GM12878 (cell line): Measurements from ENCODE around the gene ZNF827. TPM values are rescaled to one million over a fixed set of nuclear protein-coding genes. Genes with fewer than 3 reads are reported as not detected.

Source experiments
- ATAC-seq: fragments of 200-7000 bp; cut with Tn5 transposase; 3 replicates; pipeline ENCODE4 v1.9.1; 2020; ENCODE audit warnings: mild to moderate bottlenecking, moderate library complexity
- BruUV-seq: library from RNA; stranded (reverse); fragments of 400-500 nt; replicated peaks from 2 replicates; lab custom pipeline; 2021; lab: Mats Ljungman, UMichigan
- CTCF ChIA-PET: fragments of 300-600 bp; sonication (Branson Sonifier 250); formaldehyde crosslinking; extraction: SDS; loops from one replicate; lab custom pipeline; 2021; ENCODE audit warnings: inconsistent platforms; lab: Yijun Ruan, JAX
- POLR2A ChIA-PET: fragments of 350-600 bp; formaldehyde crosslinking; extraction: SDS; loops from one replicate; lab custom pipeline; 2021; ENCODE audit warnings: inconsistent platforms; lab: Charles Lee
- RAD21 ChIA-PET: fragments of 300-600 bp; sonication (Branson Sonifier 250); formaldehyde crosslinking; loops from one replicate; lab custom pipeline; 2023; ENCODE audit warnings: antibody characterized with exemption; ENCODE audit not compliant: unreplicated experiment; lab: Charles Lee
- SMC1A ChIA-PET: fragments of 300-600 bp; sonication (Branson Sonifier 250); formaldehyde crosslinking; loops from one replicate; lab custom pipeline; 2023; ENCODE audit not compliant: unreplicated experiment, uncharacterized antibody; lab: Charles Lee
- DNase-seq: peaks from one replicate; pipeline ENCODE4 v3.0.0-alpha.2; 2011; ENCODE audit warnings: low read depth, low spot score
- FAIRE-seq: peaks from 3 replicates; lab custom pipeline; 2011; peaks lifted over from hg19 to GRCh38; lab: Jason Lieb, UNC
- H2AFZ ChIP-seq: 2 replicates; pipeline ENCODE4 v1.6.0; 2011; ENCODE audit warnings: low read depth, low read length, control low read depth; ENCODE audit not compliant: control insufficient read depth
- H3K27ac ChIP-seq: 2 replicates; pipeline ENCODE4 v1.5.1; 2011; ENCODE audit warnings: control low read depth; ENCODE audit not compliant: control insufficient read depth, insufficient read depth
- H3K27me3 ChIP-seq, 2 experiments: replicated peaks in 1 of 2; 2 replicates each; pipeline versions ENCODE4 v1.6.0 to v1.6.1; 2011; ENCODE audit warnings: low read length in 1 of 2; ENCODE audit not compliant: control insufficient read depth in 2 of 2, insufficient read depth in 2 of 2
- H3K36me3 ChIP-seq, 2 experiments: 2 replicates each; pipeline ENCODE4 v1.5.1; 2011; ENCODE audit warnings: low read length in 1 of 2; ENCODE audit not compliant: control insufficient read depth in 2 of 2, insufficient read depth in 2 of 2
- H3K4me1 ChIP-seq: 2 replicates; pipeline ENCODE4 v1.6.1; 2011; ENCODE audit warnings: mild to moderate bottlenecking, low read length, moderate library complexity, mixed read lengths; ENCODE audit not compliant: control insufficient read depth, insufficient read depth
- H3K4me2 ChIP-seq: 2 replicates; pipeline ENCODE4 v1.6.0; 2011; ENCODE audit warnings: control low read depth; ENCODE audit not compliant: control insufficient read depth, insufficient read depth
- H3K4me3 ChIP-seq: fragments of 200-600 bp; sonication (generic); 2 replicates; pipeline ENCODE4 v1.5.1; 2016
- H3K79me2 ChIP-seq: 2 replicates; pipeline ENCODE4 v1.6.0; 2011; ENCODE audit warnings: low read length; ENCODE audit not compliant: control insufficient read depth, insufficient read depth
- H3K9ac ChIP-seq: 2 replicates; pipeline ENCODE4 v1.8.0; 2011; ENCODE audit warnings: low read length, control low read depth, mixed read lengths; ENCODE audit not compliant: control insufficient read depth, insufficient read depth
- H3K9me3 ChIP-seq: replicated peaks from 3 replicates; pipeline ENCODE4 v1.5.1; 2011; ENCODE audit warnings: mild to moderate bottlenecking, low read length; ENCODE audit not compliant: control insufficient read depth, insufficient read depth
- H4K20me1 ChIP-seq: 2 replicates; pipeline ENCODE4 v1.6.0; 2011; ENCODE audit not compliant: control insufficient read depth, insufficient read depth
- BMI1 ChIP-seq: fragments of 450-650 bp; IDR thresholded peaks from 2 replicates; pipeline ENCODE4 v1.6.1; 2016; ENCODE audit warnings: mild to moderate bottlenecking, moderate library complexity, borderline replicate concordance
- CREM ChIP-seq: IDR thresholded peaks from 2 replicates; pipeline ENCODE4 v1.6.1; 2014; ENCODE audit warnings: antibody characterized with exemption, low read depth
- GABPA ChIP-seq: IDR thresholded peaks from 2 replicates; pipeline ENCODE4 v1.6.1; 2014; ENCODE audit warnings: antibody characterized with exemption, low read depth, mild to moderate bottlenecking, inconsistent platforms
- IKZF2 ChIP-seq, 2 experiments: fragments of 450-650 bp; IDR thresholded peaks; 2 replicates each; pipeline ENCODE4 v1.6.1; 2017; ENCODE audit warnings: mild to moderate bottlenecking in 2 of 2, moderate library complexity in 2 of 2
- KAT2A ChIP-seq: conservative IDR thresholded peaks from 2 replicates; pipeline ENCODE4 v1.6.1; 2011; ENCODE audit warnings: low read depth, low read length; ENCODE audit not compliant: control insufficient read depth
- MLLT1 ChIP-seq: fragments of 450-650 bp; IDR thresholded peaks from 2 replicates; pipeline ENCODE4 v1.6.1; 2016; ENCODE audit warnings: mild to moderate bottlenecking
- NBN ChIP-seq: fragments of 450-650 bp; IDR thresholded peaks from 2 replicates; pipeline ENCODE4 v1.6.1; 2016
- NFXL1 ChIP-seq: fragments of 450-650 bp; IDR thresholded peaks from 2 replicates; pipeline ENCODE4 v1.6.1; 2017; ENCODE audit warnings: antibody characterized with exemption, mild to moderate bottlenecking, borderline replicate concordance
- RELA ChIP-seq: fragments of 450-650 bp; IDR thresholded peaks from 2 replicates; pipeline ENCODE4 v1.8.0; 2014; ENCODE audit warnings: borderline replicate concordance; ENCODE audit not compliant: partially characterized antibody
- RELB ChIP-seq: fragments of 450-650 bp; IDR thresholded peaks from 2 replicates; pipeline ENCODE4 v1.6.1; 2017; ENCODE audit warnings: low read depth, mild to moderate bottlenecking, moderate library complexity
- SMARCA5 ChIP-seq: fragments of 450-650 bp; IDR thresholded peaks from 2 replicates; pipeline ENCODE4 v1.6.1; 2017; ENCODE audit warnings: mild to moderate bottlenecking
- SMC3 ChIP-seq: IDR thresholded peaks from 2 replicates; pipeline ENCODE4 v1.6.1; 2011; ENCODE audit warnings: low read length, improper control_type of control experiment, borderline replicate concordance
- SP1 ChIP-seq: IDR thresholded peaks from one replicate; pipeline ENCODE4 v1.6.1; 2011; ENCODE audit warnings: low read depth, low read length
- SUPT20H ChIP-seq: IDR thresholded peaks from 2 replicates; pipeline ENCODE4 v1.6.1; 2011; ENCODE audit warnings: low read depth, mild to moderate bottlenecking, low read length, moderate library complexity, borderline replicate concordance; ENCODE audit not compliant: control insufficient read depth
- SUZ12 ChIP-seq: fragments of 200-600 bp; sonication (generic); IDR thresholded peaks from one replicate; pipeline ENCODE4 v1.6.1; 2018; ENCODE audit warnings: antibody characterized with exemption, mild to moderate bottlenecking; ENCODE audit not compliant: unreplicated experiment
- YY1 ChIP-seq: IDR thresholded peaks from 2 replicates; pipeline ENCODE4 v1.6.1; 2011; ENCODE audit warnings: low read depth, mild to moderate bottlenecking, low read length
- ZNF24 ChIP-seq: fragments of 450-650 bp; IDR thresholded peaks from 2 replicates; pipeline ENCODE4 v1.6.1; 2017; ENCODE audit warnings: antibody characterized with exemption, mild to moderate bottlenecking
- WGBS: methylation state at CpG from one replicate; pipeline ENCODE4 v1.1.6; 2016; ENCODE audit warnings: low lambda C conversion rate; ENCODE audit not compliant: insufficient replicate concordance, insufficient coverage; ENCODE audit errors: missing lambda C conversion rate; 5-methylcytosine and 5-hydroxymethylcytosine counted together
- in situ Hi-C: fragments of 300-500 bp; cut with MboI; formaldehyde crosslinking; loops from 9 replicates; pipeline ENCODE4 v1.14.3; 2018; ENCODE audit warnings: mixed read lengths
- intact Hi-C: fragments of 100-400 bp; cut with micrococcal nuclease; formaldehyde crosslinking; loops from one replicate; pipeline ENCODE4 v1.14.2; 2022; ENCODE audit not compliant: unreplicated experiment
- polyA plus RNA-seq, 11 experiments: library from polyadenylated mRNA; depleted of rRNA in 4 of 11; unstranded in 6 of 11; stranded (reverse) in 5 of 11; fragments of >200 nt; fragmentation: Nextera tagmentation in 4 of 11; fragmentation: Illumina TruSeq in 1 of 11; extraction: Ambion mirVana in 4 of 11; extraction: Trizol in 1 of 11; gene quantifications; 1 replicate in 1 of 11; 2 replicates in 10 of 11; pipeline versions ENCODE4 v1.2.1 to v1.2.3, GENCODE V29; 2011 to 2016; ENCODE audit warnings: inconsistent platforms in 2 of 11, missing spikeins in 2 of 11, low read depth in 1 of 11
- total RNA-seq, 4 experiments: library from RNA; depleted of rRNA in 3 of 4; stranded (reverse); fragments of >200 nt in 3 of 4; fragmentation: Illumina TruSeq in 1 of 4; extraction: Trizol in 1 of 4; gene quantifications; 2 replicates each; pipeline versions ENCODE4 v1.2.1 to v1.2.3, GENCODE V29; 2013 to 2021
- TF ChIP-seq, protein P1 (sequence below): fragments of 450-650 bp; formaldehyde crosslinking; IDR thresholded peaks from 2 replicates; pipeline ENCODE4 v1.4.0; 2020; ENCODE audit warnings: mild to moderate bottlenecking, moderate library complexity

ZNF827 gene
- total and polyA plus RNA-seq, 10 of the 15 experiments (the other 5 are each of a cell fraction or from before 2014, with no cell fraction given), result 3.8 to 31.5 (median 13.6) TPM

DNA sequence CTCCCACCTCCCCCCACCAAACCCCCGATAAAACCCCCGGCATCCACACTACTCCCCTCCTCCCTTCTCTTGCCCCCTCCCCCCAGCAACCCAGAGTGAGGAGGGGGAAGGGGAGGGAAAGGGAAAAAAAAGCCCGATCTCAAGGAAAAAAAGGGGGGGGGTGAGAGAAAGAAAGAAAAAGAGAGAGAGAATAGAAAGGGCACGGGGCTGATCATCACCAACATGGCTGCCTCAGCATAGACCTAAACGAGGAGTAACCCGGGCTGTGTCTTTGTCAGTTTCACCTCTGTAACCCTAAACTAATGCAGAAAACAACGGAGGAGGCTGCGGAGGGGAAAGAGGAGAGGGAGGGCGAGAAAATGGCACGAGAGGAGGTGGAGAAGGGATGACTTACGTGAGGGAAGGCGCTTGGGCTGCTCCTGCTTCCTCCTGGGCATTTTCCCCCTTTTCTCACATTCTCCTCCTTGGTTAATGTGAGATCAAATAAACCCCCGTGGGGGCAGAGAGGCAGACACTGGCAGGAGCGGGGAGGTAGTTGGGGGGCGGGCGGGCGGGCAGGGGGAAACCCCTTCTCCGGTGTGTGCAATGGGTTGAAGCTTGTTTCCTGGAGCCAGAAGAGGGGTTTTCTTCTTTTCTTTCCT, 532 bp downstream of the ZNF827 start:
- 0 out of 2 replicates have a peak overlapping the region, but pooled peaks have one; percentile 26 for H3K4me2 ChIP-seq
- H3K9me3 ChIP-seq, result no peaks in the 10 kb centered on the region
- no peaks in the 10 kb centered on the region for H4K20me1 ChIP-seq
- SMC1A ChIA-PET, result interaction anchor here (0.7 to 2.5 kb wide), 7 partner anchors 7 to 521 kb away, joined by 3 to 11 read pairs (median 4); no protein-coding TSS in a partner anchor
- H3K4me3 ChIP-seq, result peak overlapping the region; percentile 89
- intact Hi-C loops, result loop anchor here (2.0 to 10.0 kb wide), 8 partner anchors 51 to 756 kb away; partner anchors contain the start of genes MMAA and OTUD4
- CTCF ChIA-PET, result interaction anchor here (0.7 kb wide), 1 partner anchor 98 kb away, joined by 4 read pairs; no protein-coding TSS in a partner anchor
- DNase-seq (no peak), FAIRE-seq (no peak), ATAC-seq (peak; percentile 32)
- H3K79me2 ChIP-seq, result peaks cover 52% of the 10 kb centered on the region
- in situ Hi-C loops, result no loop called here
- RAD21 ChIA-PET, result interaction anchor here (0.6 to 2.8 kb wide), 8 partner anchors 8 to 343 kb away, joined by 3 to 12 read pairs (median 4); no protein-coding TSS in a partner anchor
- H3K4me1 ChIP-seq, result no peaks in the 10 kb centered on the region
- POLR2A ChIA-PET, result interaction anchor here (0.7 to 1.9 kb wide), 3 partner anchors 8 to 526 kb away, joined by 3 to 8 read pairs (median 3); no protein-coding TSS in a partner anchor
- H3K27ac ChIP-seq, result peak overlapping the region; percentile 88
- no peaks in the 10 kb centered on the region for H3K27me3 ChIP-seq
- peak overlapping the region; percentile 63 for H2AFZ ChIP-seq
- 1% methylated on average over 14 of the region's 18 CpGs for WGBS
- peak overlapping the region; percentile 81 for H3K9ac ChIP-seq
- BruUV-seq, result no TSS peak
- no peaks in the 10 kb centered on the region for H3K36me3 ChIP-seq
- TF ChIP-seq CREM, result no peak
- no peak for TF ChIP-seq BMI1
- TF ChIP-seq NBN, result peak; percentile 7; the same call in 1 of the 2 replicates
- TF ChIP-seq KAT2A, result no peak
- no peak for TF ChIP-seq SP1
- no peak for TF ChIP-seq RELA
- TF ChIP-seq YY1, result peak; percentile 93
- peak; percentile 37; the same call in 1 of the 2 replicates for TF ChIP-seq RELB
- TF ChIP-seq SMARCA5, result peak; percentile 34; the same call in 1 of the 2 replicates
- TF ChIP-seq ZNF24, result no peak
- TF ChIP-seq NFXL1, result no peak
- TF ChIP-seq GABPA, result no peak
- peak; percentile 23; the same call in 1 of the 2 replicates for TF ChIP-seq MLLT1
- TF ChIP-seq, protein P1, sequence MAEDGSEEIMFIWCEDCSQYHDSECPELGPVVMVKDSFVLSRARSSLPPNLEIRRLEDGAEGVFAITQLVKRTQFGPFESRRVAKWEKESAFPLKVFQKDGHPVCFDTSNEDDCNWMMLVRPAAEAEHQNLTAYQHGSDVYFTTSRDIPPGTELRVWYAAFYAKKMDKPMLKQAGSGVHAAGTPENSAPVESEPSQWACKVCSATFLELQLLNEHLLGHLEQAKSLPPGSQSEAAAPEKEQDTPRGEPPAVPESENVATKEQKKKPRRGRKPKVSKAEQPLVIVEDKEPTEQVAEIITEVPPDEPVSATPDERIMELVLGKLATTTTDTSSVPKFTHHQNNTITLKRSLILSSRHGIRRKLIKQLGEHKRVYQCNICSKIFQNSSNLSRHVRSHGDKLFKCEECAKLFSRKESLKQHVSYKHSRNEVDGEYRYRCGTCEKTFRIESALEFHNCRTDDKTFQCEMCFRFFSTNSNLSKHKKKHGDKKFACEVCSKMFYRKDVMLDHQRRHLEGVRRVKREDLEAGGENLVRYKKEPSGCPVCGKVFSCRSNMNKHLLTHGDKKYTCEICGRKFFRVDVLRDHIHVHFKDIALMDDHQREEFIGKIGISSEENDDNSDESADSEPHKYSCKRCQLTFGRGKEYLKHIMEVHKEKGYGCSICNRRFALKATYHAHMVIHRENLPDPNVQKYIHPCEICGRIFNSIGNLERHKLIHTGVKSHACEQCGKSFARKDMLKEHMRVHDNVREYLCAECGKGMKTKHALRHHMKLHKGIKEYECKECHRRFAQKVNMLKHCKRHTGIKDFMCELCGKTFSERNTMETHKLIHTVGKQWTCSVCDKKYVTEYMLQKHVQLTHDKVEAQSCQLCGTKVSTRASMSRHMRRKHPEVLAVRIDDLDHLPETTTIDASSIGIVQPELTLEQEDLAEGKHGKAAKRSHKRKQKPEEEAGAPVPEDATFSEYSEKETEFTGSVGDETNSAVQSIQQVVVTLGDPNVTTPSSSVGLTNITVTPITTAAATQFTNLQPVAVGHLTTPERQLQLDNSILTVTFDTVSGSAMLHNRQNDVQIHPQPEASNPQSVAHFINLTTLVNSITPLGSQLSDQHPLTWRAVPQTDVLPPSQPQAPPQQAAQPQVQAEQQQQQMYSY (CRISPR knock-in tag), result no peak
- TF ChIP-seq SUZ12, result no peak
- TF ChIP-seq IKZF2 (IDR thresholded peaks at IDR 0.05), result peak in 1 of 2 experiments; percentile 14; a peak in 2 of 4 replicates
- no peak for TF ChIP-seq SUPT20H
- TF ChIP-seq SMC3, result no peak
